ENCODE results near the gene TGFBR2.

TGFBR2 gene

GRCh38 chr3:30733696-30734095 lies 127.3 kb downstream of the TGFBR2 start:
- H3K27me3 ChIP-seq (ENCODE audit: control insufficient read depth, insufficient read depth, low read length) = no peaks in the 10 kb centered on the region
- H3K4me3 ChIP-seq (ENCODE audit: low read length) = no peak overlapping the region
- H3K9ac ChIP-seq (ENCODE audit: low read length) = no peak overlapping the region
- H3K9me3 ChIP-seq (ENCODE audit: control insufficient read depth, low read length) = no peaks in the 10 kb centered on the region
- no peaks in the 10 kb centered on the region for H3K36me3 ChIP-seq (ENCODE audit: control insufficient read depth, insufficient read depth, low read length)
- H3K4me1 ChIP-seq (ENCODE audit: control insufficient read depth, insufficient read depth, low read length) = no peaks in the 10 kb centered on the region

GRCh38 chr3:30737743-30738499 lies 131.5 kb downstream of the TGFBR2 start:
- H3K9me3 ChIP-seq (ENCODE audit: control insufficient read depth, low read length) = no peaks in the 10 kb centered on the region
- no peak overlapping the region for H3K4me3 ChIP-seq (ENCODE audit: low read length)
- no peaks in the 10 kb centered on the region for H3K4me1 ChIP-seq (ENCODE audit: control insufficient read depth, insufficient read depth, low read length)
- H3K36me3 ChIP-seq (ENCODE audit: control insufficient read depth, insufficient read depth, low read length) = no peaks in the 10 kb centered on the region
- H3K9ac ChIP-seq (ENCODE audit: low read length) = no peak overlapping the region
- no peaks in the 10 kb centered on the region for H3K27me3 ChIP-seq (ENCODE audit: control insufficient read depth, insufficient read depth, low read length)

DNA sequence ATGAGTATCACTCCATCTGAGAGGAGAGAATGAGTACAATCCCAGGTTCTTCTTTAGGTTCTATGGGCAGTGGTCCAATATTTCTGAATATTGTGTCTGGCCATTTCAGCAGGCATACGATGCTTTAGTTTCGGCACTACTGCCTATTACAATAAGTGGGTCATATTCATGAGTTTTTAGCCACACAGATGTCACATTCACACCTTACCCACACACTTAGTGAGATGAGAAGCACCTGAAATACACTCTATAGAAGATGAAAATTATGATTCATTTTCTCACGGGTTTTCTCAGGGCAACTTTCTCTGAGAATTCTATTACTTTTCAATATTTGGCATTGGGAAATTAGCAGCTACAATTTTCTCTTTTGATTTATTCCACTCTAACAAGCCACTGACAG lies 132.2 kb downstream of the TGFBR2 start:
- Histone ChIP-seq H3K36me3 (ENCODE audit: control insufficient read depth, insufficient read depth, low read length) (no peaks in the 10 kb centered on the region), H3K4me1 (ENCODE audit: control insufficient read depth, insufficient read depth, low read length) (no peaks in the 10 kb centered on the region), H3K9me3 (ENCODE audit: control insufficient read depth, low read length) (no peaks in the 10 kb centered on the region), H3K9ac (ENCODE audit: low read length) (no peak overlapping the region), H3K27me3 (ENCODE audit: control insufficient read depth, insufficient read depth, low read length) (no peaks in the 10 kb centered on the region), H3K4me3 (ENCODE audit: low read length) (no peak overlapping the region)

- Histone ChIP-seq H3K4me1 (ENCODE audit: control insufficient read depth, insufficient read depth, low read length) (no peaks in the 10 kb centered on the region), H3K36me3 (ENCODE audit: control insufficient read depth, insufficient read depth, low read length) (no peaks in the 10 kb centered on the region), H3K9me3 (ENCODE audit: control insufficient read depth, low read length) (no peaks in the 10 kb centered on the region), H3K9ac (ENCODE audit: low read length) (no peak overlapping the region), H3K4me3 (ENCODE audit: low read length) (no peak overlapping the region), H3K27me3 (ENCODE audit: control insufficient read depth, insufficient read depth, low read length) (no peaks in the 10 kb centered on the region)
Measured at GRCh38 chr3:30741889-30742288, 135.5 kb downstream of the TGFBR2 start.

- Histone ChIP-seq H3K36me3 (ENCODE audit: control insufficient read depth, insufficient read depth, low read length) (no peaks in the 10 kb centered on the region), H3K4me1 (ENCODE audit: control insufficient read depth, insufficient read depth, low read length) (peaks cover 4% of the 10 kb centered on the region), H3K4me3 (ENCODE audit: low read length) (no peak overlapping the region), H3K9ac (ENCODE audit: low read length) (no peak overlapping the region), H3K9me3 (ENCODE audit: control insufficient read depth, low read length) (no peaks in the 10 kb centered on the region), H3K27me3 (ENCODE audit: control insufficient read depth, insufficient read depth, low read length) (no peaks in the 10 kb centered on the region)
Measured at GRCh38 chr3:30742796-30743619, 136.6 kb downstream of the TGFBR2 start.
